ENCODE data around the gene IRF2BP2. TPM values are rescaled to one million over a fixed set of nuclear protein-coding genes. Genes with fewer than 3 reads are reported as not detected.

Gene IRF2BP2
- total RNA-seq, 2 donors from 2014 or later, result 157 to 164 TPM

- intact Hi-C loops (cut with DNase I), result no loop called here
- Histone ChIP-seq H3K36me3 (no peaks in the 10 kb centered on the region), H3K27ac (no peak overlapping the region), H3K9ac (ENCODE audit: low read depth in 2 of 2, low read length in 2 of 2) (no peak overlapping the region), H3K27me3 (no peaks in the 10 kb centered on the region), H3K9me3 (no peaks in the 10 kb centered on the region), H3K4me3 (no peak overlapping the region), H3K4me1 (no peaks in the 10 kb centered on the region)
- TF ChIP-seq CTCF (IDR thresholded peaks at IDR 0.05), result no peak
- no peak for DNase-seq
Observed at GRCh38 chr1:234559902-234560676, 49.9 kb downstream of the IRF2BP2 start.

GRCh38 chr1:234559152-234559901 lies 50.7 kb downstream of the IRF2BP2 start:
- Histone ChIP-seq H3K9ac (ENCODE audit: low read depth in 2 of 2, low read length in 2 of 2) (no peak overlapping the region), H3K9me3 (no peaks in the 10 kb centered on the region), H3K4me3 (no peak overlapping the region), H3K27me3 (no peaks in the 10 kb centered on the region), H3K36me3 (no peaks in the 10 kb centered on the region), H3K27ac (no peak overlapping the region), H3K4me1 (no peaks in the 10 kb centered on the region)
- intact Hi-C loops (cut with DNase I), result no loop called here
- DNase-seq, result no peak
- no peak for TF ChIP-seq CTCF (IDR thresholded peaks at IDR 0.05)

- no peak for TF ChIP-seq CTCF (IDR thresholded peaks at IDR 0.05)
- intact Hi-C loops (cut with DNase I), result no loop called here
- DNase-seq, result no peak
- H3K9ac ChIP-seq (ENCODE audit: low read depth in 2 of 2, low read length in 2 of 2), result no peak overlapping the region
- H3K4me3 ChIP-seq, result no peak overlapping the region
- H3K27ac ChIP-seq, result no peak overlapping the region
- H3K9me3 ChIP-seq, result no peaks in the 10 kb centered on the region
- no peaks in the 10 kb centered on the region for H3K27me3 ChIP-seq
- H3K4me1 ChIP-seq, result no peaks in the 10 kb centered on the region
- no peaks in the 10 kb centered on the region for H3K36me3 ChIP-seq
Observed at GRCh38 chr1:234558330-234558836, 51.6 kb downstream of the IRF2BP2 start.

GRCh38 chr1:234556245-234556943 lies 53.6 kb downstream of the IRF2BP2 start:
- DNase-seq, result no peak
- no peaks in the 10 kb centered on the region for H3K36me3 ChIP-seq
- intact Hi-C loops (cut with DNase I), result no loop called here
- no peaks in the 10 kb centered on the region for H3K27me3 ChIP-seq
- no peak for TF ChIP-seq CTCF (IDR thresholded peaks at IDR 0.05)
- no peaks in the 10 kb centered on the region for H3K4me1 ChIP-seq
- no peak overlapping the region for H3K9ac ChIP-seq (ENCODE audit: low read depth in 2 of 2, low read length in 2 of 2)
- no peak overlapping the region for H3K27ac ChIP-seq
- no peak overlapping the region for H3K4me3 ChIP-seq
- H3K9me3 ChIP-seq, result no peaks in the 10 kb centered on the region

- H3K27me3 ChIP-seq, result no peaks in the 10 kb centered on the region
- no peak overlapping the region for H3K27ac ChIP-seq
- no peaks in the 10 kb centered on the region for H3K4me1 ChIP-seq
- intact Hi-C loops (cut with DNase I), result no loop called here
- no peaks in the 10 kb centered on the region for H3K36me3 ChIP-seq
- no peak overlapping the region for H3K4me3 ChIP-seq
- no peak overlapping the region for H3K9ac ChIP-seq (ENCODE audit: low read depth in 2 of 2, low read length in 2 of 2)
- DNase-seq, result no peak
- no peak for TF ChIP-seq CTCF (IDR thresholded peaks at IDR 0.05)
- H3K9me3 ChIP-seq, result no peaks in the 10 kb centered on the region
Observed at GRCh38 chr1:234555390-234556024, 54.5 kb downstream of the IRF2BP2 start.

Measured in colonic mucosa (tissue), 4 donors.